Fibroblast of the conjunctiva (primary cell): ENCODE data around the gene LCE1C.
A peak's percentile ranks its signal among the peaks of the same experiment; 100 is the strongest.

Experiments
- DNase-seq: peaks from one replicate; pipeline ENCODE4 v3.0.0-alpha.2; 2010; ENCODE audit warnings: low read depth

Gene LCE1C

GRCh38 chr1:152806576-152806975 is at the start of gene LCE1C:
Gene LCE1C (minus strand): TSS chr1:152806651. CDS start chr1:152805478, 1,173 bp downstream.
- DNase-seq, result no peak

DNA sequence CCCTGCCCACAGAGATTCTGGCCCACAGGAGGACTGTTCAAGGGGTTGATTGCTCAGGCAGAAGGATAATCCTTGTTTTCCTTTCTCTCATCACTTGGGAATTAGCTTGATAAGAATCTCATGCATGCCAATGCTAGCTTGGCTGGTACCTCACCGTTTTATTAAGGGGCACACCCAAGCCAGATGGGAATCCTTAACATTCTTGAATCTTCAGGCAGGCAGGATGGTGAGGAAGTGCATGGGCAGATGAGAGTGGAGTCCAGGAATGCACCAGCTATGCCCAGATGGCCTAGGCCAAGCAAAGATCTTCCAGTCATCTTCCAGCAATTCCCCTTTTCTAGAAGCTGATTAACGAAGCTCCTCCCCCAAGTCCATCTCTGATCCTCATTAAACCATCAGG is 49.2 kb upstream of the LCE1C start:
- DNase-seq, result no peak

GRCh38 chr1:152842556-152842955 is 36.1 kb upstream of the LCE1C start, which contains the start of gene LCE6A:
Gene LCE6A (plus strand): TSS chr1:152842856. CDS start chr1:152843521, 665 bp downstream.
- no peak for DNase-seq

GRCh38 chr1:152836870-152837269 is 30.4 kb upstream of the LCE1C start:
- DNase-seq, result no peak

GRCh38 chr1:152827173-152827572 is 20.7 kb upstream of the LCE1C start, which contains the start of gene LCE1A:
Gene LCE1A (plus strand): TSS chr1:152827473. CDS start chr1:152827473, 0 bp downstream.
- DNase-seq, result no peak

- no peak for DNase-seq
Measured at GRCh38 chr1:152824964-152825363, 18.5 kb upstream of the LCE1C start.

DNA sequence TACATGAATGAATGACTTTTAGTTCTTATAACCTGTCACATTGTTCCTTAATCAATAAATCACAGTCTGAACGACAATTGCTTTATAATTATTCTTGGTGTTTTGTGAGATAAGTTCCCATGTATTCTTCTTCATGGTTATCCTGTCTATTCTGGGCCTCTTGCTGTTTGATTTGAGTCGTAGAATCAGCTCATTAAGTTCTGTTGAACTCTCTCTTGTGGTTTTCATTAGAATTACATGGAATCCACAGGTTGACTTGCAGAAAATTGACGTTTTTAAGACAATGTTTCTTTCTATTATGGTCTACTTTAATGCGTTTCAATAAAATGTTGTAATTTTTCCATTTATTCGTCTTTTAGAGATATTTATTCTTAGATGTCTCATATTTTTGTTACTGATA is 16.8 kb upstream of the LCE1C start:
- DNase-seq, result no peak

- DNase-seq, result no peak
Measured at GRCh38 chr1:152817309-152817708, 10.9 kb upstream of the LCE1C start.

DNA sequence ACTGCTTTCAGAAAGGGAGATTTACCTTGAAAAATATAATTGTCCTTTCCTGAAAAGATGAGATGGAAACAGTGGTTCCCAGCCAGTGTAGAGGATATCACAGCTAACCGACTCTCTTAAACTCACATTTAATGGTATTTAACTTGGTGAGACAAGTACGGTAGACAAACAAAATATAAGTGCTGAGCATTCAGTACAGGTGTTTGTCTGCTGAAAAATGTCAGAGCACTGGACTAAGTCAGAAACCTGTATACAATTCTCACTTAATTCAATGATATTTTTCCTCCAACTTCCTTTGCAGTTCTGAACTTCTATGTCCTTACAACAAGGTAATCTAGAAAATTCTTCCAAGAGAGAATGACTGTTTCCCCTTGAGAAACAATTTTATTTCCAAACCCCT is 5.2 kb upstream of the LCE1C start, which contains the start of gene LCE1B:
LCE1B (plus strand) TSS at position 301 of the 400 bp plus-strand sequence. CDS start 476 bp downstream, outside the sequence.
- DNase-seq, result no peak

- no peak for DNase-seq
Measured at GRCh38 chr1:152811050-152811449, 4.6 kb upstream of the LCE1C start.

DNA sequence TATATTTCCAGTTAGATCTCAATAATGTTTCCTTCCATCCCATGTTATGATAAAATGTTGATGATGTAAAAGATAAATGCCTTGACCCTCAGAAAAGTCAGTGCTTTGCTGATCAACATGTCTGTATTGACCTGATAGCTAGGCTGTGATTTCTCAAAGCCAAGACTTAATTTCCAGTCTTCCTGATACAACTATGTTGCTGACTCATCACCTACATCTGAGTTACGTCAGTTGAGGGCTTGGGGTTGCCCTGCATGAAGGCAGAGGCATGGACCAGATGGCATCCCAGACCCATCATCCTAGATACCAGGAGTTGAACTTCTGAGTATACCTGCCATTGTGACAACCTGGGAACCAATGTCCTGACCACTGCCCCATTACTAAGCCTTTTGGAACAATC is 5.1 kb downstream of the LCE1C start:
- DNase-seq, result no peak

DNA sequence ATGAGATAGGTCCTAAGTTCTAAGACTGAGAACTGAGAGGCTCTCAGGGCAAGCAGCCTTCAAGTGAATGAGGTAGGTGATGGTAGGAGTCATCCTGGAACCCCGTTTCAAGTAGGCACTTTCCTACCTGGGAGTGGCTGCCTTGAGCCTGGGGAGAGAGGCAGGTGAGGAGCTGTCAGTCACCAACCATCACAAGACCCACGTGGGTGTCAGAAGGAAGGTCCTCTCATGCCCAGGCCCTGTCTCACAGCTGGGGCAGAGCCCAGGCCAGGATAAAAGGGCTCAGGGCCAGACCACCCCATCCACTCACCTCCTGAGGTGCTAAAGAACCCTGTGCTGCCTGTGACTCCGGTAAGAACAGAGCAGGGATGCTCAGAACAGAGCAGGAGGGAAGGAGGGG is 10.0 kb downstream of the LCE1C start, which contains the start of gene LCE1D:
LCE1D (plus strand) TSS at position 301 of the 400 bp plus-strand sequence. CDS start 1,074 bp downstream, outside the sequence.
- no peak for DNase-seq

DNA sequence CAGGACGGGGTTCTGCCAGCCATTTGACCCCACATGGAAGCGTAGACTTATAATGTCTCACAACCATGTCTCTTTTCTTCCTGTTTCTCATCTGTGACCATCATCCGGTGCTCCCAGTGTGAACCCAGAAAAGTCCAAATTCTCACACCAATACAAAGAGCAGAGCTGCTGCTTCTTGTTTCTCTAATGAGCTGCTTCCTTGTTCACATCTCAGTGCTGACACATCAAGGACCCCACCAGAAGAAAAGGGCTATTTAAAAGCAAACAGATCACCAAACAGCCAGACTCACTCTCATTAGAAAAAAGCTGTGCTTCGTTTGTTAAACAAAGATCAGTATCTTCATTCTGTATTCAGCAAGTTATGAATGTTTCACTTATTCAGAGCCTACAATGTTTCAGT is 10.8 kb downstream of the LCE1C start:
- DNase-seq, result no peak

GRCh38 chr1:152786077-152786476 is 20.4 kb downstream of the LCE1C start, which contains the start of gene LCE1E:
Gene LCE1E (plus strand): TSS chr1:152786257. CDS start chr1:152787300, 1,043 bp downstream.
- DNase-seq, result no peak

DNA sequence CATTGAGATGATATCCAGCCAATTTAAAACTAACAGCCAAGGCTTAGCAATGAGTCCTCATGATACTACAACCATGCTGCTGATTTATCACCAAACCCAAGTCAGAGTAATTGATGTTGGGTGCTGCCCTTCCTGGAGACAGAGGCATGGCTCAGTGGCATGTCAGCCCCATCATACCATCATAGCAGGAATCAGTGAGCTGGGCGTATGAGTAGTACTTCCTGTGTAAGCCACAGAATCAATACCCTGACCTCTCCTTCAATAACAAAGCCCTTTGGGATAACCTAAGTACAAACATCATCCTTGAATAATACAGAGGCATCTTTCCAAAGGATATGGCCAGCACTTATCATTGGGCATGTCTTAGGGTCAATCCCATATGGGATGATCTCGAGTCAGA is 23.4 kb downstream of the LCE1C start:
- no peak for DNase-seq

- DNase-seq, result no peak
Measured at GRCh38 chr1:152777510-152778137, 28.8 kb downstream of the LCE1C start.

GRCh38 chr1:152776361-152776760 is 30.1 kb downstream of the LCE1C start:
- no peak for DNase-seq

DNA sequence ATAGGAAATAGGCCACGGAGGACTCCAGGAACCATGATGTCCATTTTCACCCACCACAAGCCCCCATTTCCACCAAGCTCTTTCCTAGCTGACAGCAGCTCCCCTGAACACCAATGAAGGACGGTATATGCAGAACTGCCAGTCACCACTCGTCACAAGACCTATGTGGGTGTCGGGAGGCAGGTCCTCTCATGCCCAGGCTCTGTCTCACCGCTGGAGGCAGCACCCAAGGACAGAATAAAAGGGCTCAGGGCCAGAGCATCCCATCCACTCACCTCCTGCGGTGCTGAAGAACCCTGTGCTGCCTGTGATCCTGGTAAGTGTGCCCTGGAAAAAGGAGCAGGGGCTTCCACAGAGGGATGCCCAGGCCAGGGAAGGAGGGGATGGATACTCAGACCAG is 31.6 kb downstream of the LCE1C start, which contains the start of gene LCE1F:
LCE1F (plus strand) TSS at position 266 of the 400 bp plus-strand sequence. CDS start 1,232 bp downstream, outside the sequence.
- DNase-seq, result no peak

- DNase-seq, result no peak
Measured at GRCh38 chr1:152770411-152770810, 36.0 kb downstream of the LCE1C start.

DNA sequence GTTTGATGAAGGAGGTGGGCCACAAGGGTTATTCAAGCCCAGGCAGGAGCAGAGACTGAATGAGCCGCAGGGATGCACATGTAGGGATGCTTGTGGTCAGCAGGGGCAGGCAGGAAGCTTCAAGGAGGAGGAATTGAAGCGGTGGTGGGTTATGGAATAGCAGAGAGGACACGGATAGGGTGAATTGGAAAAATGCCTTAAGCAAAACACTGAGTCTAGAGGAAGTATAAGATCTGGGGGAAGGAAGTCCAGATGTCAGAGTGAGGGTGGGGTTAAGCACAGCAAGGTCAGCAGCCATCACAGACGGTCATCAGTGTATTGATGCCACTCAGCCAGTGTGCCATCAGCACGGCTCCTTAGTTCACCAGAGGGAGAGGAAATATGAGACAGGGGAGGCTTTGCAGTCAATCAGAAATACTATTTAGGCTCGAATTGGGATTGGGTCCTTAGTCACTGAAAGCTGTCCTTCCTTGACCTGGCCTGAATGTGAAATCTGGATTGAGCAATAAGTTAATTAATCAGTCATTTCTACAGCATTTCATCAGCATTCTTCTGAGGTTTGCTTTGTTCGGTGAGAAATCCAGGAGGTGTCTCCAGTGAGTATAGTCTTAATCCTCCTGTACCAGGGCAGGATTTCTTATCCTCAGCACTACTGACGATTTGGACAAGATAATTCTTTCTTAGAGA is 37.5 kb downstream of the LCE1C start:
- DNase-seq, result peak; percentile 49

DNA sequence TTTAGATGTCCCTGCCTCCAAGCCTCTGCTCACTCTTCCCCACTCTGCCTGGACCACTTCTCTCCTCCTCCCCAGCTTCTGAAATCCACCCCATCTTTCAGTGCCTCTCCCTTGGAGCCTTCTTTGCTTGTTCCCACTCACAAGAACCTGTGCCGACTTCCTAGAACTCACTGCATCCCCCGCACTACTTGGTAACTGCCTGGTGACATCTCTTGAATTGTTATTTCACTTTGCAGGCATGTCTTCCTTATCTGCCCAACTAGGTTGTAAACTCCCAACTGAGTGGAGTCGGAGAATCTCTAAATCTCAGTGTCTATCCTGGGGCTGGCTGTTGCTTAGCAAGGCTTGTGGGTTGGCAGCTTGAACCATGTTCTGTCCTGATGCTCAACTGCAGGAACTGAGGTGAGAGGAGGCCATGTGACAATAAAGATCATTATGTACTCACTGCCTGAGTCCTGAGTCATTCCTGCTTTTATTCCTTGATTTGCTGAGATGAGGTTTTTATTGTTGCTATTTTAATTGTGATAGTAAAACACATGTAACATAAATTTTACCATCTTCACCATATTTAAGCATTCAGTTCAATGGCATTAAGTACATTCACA is 44.7 kb downstream of the LCE1C start:
- no peak for DNase-seq

DNA sequence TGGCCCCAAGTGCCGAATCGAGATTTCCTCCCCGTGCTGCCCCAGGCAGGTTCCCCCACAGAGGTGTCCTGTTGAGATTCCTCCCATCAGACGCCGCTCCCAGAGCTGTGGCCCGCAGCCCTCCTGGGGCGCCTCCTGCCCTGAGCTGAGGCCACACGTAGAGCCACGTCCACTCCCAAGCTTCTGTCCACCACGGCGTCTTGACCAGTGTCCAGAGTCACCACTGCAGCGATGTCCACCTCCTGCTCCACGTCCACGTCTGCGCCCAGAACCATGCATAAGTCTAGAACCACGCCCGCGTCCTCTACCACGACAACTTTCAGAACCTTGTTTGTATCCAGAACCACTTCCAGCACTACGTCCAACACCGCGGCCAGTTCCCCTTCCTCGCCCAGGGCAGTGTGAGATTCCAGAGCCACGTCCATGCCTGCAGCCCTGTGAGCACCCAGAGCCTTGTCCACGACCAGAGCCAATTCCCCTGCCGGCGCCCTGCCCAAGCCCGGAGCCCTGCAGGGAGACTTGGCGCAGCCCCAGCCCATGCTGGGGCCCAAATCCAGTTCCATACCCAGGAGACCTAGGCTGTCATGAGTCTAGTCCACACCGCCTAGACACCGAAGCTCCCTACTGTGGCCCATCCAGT is 45.8 kb downstream of the LCE1C start:
- no peak for DNase-seq
